Anterior cingulate cortex (tissue), 58 donors: ENCODE results near the gene GRWD1.

ENCODE experiments used
- DNase-seq, 58 donors: peaks; one replicate each; lab custom pipeline; 2025; lab: John Stamatoyannopoulos, UW

GRWD1 gene

DNA sequence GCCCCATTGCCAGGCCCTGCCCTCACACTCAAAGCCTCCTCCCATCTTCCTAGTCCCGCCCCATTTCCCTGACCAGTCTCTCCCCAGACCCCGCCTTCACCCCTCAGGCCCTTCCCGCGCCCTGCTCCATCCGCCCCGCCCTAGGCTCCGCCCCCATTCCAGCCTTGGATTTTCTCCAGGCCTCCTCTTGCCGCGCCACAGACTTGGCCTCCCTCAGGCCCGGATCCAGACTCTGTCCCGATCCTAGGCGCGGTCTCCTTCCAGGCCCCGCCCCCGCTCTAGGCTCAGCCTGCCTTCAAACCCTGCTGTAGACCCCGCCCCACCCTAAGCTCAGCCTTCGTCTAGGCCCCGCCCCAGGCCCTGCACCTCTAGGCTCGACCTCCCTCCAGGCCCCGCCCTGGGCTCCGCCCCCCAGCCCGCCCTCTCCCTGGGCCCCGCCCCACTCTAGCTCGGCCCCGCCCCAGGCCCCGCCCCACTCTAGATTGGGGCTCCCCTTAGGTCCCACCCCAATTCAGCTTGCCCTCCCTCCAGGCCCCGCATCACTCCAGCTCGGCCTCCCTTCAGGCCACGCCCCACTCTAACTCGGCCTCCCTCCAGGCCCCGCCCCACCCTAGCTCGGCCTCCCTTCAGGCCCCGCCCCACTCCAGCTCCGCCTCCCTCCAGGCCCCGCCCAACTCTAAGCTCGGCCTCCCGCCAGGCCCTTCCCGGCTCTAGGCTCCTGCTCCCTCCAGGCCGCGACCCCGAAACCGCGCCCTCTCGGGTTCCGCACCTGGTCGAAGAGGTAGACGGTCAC, 47.3 kb downstream of the GRWD1 start:
- peak; percentile 6 to 98 (median 85) for DNase-seq

DNA sequence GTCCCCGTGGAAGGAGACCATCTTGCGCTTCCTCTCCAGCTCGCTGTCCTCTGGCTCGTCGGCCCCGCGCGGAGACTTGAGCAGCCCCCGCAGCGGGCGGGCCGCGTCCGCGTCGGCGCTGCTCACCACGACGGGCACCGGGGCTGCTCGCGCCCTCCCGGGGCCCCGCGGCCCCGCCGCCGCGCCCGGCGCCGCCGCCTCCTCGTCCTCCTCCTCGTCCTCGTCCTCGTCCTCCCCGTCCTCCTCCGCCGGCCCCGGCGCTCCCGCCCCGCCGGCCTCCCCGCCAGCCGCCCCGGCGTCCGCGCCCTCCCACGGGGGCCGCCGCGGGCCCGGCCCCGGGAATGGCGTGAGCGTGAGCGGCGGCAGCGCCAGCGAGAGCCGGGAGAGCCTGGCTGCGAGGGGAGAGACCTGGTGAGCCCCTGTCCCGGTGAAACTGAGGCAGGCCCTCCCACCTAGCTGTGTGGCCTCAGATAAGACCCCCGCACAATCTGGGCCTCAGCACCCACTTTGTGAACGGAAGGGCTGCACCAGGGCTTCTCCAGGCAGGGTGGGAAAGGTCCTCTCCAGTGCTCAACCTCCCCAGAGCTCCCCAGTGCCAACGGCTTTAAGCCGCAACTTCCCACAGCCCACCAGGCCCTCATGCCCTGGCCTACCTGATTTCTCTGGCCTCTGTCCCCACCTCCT, 48.1 kb downstream of the GRWD1 start:
- peak in 1 of 58 donors; percentile 39 for DNase-seq

DNA sequence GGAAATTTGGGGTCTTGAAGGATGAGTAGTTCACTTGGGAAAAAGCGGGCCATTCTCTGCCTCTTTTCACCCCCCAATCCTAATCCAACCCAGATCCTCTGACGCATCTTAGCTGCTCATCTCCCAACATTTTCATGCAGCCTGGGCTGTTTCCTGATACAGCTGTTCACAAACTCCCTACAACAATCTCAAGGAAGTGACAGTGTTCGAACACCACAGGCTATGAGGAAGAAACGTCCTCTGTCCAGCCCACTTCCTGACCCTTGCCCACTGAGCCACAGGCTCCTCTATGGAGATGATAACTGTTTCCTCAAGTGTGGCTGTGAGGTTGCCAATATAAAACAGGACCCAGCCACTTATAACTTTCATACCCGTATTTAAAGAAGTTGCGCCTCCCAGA, 49.6 kb downstream of the GRWD1 start:
- DNase-seq, result no peak

DNA sequence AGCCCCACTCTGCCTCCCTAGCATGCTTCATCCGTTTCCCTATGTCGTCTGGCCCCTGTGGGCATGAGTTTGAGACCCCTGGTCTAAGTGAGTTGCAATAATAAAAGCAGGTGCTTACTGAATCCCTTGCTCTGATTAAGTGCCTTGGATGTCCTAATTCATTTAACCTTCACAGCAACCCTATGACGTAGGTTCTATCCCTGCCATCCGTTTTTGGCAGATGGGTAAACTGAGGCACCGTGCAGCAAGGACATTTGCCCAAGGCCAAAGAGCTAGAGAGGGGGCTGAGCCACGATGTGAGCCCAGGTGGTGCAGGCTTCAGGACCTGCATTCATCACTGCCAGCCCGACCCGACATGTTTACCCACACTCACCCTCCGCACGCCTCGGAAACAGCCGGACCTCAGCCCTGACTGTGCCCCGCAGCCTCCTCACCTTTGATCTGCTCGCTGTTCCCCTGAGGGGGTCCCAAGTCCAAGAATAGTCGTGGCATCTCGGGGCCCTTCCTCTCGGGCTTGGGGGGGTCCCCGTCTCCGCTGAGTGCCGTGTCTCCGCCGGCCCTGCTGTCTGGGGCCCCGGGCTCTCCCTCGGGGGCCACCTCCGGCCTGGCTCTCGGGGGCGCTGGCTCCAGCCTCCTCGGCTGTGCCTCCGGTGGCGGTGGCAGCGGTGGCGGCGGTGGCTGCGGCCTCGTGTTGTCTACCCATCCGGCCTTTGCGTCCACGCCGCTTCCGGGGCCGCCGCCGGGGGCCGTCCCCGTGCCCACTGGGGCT, 51.4 kb downstream of the GRWD1 start:
- DNase-seq, result no peak

DNA sequence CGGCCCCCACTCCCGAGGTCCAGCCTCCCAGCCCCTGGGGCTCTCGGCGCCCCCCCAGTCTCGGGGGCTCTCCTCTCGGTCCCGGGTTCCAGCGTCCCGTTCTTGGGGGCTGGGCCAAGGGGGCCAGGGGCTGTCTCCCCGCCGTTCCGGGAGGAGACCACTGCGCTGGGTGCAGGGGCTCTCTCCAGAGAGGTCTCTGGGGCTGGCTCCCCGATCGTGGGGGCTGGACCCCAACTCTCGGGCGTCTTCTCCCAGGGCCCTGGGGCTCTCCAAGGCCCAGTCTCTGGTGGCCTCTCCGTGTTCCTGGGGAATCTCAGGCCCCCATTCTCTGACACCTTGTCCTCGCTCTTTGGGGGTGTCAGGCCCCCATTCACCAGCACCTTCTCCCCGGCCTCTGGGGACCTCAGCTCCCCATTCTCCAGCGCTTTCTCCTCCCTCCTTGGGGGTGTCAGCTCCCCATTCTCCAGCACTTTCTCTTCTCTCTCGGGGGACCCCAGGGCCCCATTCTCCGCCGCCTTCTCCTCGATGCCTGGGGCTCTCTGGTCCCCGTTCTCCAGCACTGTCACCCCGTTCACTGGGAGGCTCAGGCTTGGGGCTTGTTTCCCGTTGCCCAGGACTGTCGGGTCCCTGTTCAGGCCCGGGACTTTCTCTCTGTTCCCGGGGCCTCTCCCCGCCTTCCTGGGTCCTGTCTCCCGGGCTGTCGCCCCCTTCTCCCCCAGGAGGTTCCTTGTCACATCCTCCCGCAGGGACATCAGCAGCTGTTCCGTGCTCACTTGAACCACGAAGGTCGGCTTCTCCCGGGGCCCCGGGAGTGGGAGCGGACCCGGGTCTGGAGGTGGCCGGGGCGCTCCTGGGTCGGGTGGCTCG, 52.2 kb downstream of the GRWD1 start:
- no peak for DNase-seq

DNA sequence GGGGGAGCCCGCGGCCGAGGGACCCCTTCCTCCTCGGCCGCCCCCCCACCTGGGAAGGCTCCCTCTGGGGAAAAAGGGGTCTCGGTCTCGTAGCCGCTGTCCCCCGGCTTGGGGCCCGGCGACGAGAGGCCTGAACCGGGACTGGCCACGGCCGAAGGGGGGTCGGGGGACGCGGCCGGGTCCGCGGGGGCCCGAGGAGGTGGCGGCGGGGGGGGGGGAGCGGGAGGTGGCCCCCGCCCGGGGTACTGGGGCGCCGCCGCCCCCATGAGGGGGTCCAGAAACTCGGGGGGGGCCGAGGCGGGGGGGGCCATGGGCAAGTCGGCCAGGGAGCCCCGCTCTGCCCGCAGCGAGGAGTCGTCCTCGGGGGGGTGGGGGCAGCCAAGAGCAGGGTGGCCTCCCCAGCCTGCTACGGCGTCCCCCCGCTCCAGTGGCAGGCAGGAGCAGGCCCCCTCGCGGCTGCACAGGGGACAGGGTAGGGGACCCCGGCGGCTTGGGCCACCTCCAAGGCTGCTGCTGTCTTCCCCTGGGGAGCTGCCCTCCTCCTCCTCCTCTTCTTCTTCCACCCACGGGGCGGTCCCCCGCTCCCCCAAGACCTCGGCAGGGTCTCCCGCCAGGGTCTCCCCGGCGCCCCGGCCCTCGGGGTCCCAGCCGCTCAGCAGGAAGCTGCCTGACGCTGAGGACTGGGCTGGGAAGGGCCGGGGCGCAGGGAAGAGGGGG, 53.0 kb downstream of the GRWD1 start:
- no peak for DNase-seq

DNA sequence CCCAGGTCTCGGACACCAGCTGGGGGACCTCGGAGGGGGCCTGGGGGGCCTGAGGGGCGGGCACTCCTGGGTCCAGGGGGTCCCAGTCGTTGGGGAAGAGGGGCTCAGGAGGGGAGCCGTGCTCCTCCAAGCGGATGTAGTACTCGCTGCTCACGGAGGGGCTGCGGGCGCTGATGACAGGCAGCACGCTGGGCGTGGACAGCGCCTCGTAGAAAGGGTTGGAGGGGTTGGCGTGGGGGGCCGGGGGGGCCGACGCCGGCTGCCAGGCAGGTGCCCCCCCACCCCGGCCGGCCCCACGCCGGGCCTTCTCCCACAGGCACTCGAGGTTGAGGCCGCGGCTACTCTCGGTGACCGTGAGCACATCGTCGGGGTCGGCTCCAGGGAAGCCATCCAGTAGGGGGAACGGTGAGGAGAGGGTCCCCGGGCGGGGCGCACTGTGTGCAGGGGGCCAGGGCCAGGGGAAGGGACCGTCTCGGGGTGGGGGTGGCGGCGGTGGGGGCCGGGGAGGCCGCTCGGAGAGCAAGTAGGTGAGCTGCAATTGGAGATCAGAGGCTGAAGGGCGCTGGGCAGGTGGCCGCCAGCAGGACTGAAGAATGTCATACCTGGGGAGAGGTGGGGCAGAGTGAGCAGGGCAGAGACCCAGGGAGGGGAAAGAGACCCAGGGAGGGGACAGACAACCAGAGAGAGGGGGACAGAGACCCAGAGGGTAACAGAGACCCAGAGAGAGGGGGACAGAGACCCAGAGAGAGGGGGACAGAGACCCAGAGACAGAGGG, 53.7 kb downstream of the GRWD1 start:
- DNase-seq, result no peak

DNA sequence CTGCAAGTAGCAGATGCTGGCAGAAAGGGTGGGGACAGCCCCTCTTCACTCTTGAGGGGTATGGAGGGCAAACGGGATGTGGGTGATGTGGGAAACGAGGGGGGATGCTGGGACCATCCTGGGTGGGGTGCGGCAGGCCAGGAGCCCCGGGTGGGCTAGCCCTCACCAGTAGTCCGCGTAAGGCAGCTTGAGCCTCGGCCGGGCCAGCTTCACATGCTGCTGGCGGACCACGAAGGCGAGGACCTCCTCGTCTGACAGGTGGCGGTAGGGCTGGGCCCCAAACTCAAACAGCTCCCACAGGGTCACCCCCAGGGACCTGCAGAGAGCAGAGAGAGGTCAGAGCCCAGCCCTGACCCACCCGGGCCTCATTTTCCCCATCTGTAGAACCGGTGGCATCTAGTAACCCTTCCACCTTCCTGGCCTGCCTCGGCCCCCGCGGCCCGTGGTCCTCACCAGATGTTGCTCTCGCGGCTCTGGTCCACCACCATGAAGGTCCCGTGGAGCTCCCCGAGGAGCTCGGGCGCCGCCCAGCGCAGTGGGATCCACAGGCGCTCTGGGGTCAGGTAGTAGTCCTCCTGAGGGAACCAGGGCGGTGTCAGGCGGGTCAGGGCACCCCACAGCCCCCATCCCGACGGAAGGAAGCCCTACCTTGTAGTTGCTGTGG, 55.2 kb downstream of the GRWD1 start:
- DNase-seq, result no peak

DNA sequence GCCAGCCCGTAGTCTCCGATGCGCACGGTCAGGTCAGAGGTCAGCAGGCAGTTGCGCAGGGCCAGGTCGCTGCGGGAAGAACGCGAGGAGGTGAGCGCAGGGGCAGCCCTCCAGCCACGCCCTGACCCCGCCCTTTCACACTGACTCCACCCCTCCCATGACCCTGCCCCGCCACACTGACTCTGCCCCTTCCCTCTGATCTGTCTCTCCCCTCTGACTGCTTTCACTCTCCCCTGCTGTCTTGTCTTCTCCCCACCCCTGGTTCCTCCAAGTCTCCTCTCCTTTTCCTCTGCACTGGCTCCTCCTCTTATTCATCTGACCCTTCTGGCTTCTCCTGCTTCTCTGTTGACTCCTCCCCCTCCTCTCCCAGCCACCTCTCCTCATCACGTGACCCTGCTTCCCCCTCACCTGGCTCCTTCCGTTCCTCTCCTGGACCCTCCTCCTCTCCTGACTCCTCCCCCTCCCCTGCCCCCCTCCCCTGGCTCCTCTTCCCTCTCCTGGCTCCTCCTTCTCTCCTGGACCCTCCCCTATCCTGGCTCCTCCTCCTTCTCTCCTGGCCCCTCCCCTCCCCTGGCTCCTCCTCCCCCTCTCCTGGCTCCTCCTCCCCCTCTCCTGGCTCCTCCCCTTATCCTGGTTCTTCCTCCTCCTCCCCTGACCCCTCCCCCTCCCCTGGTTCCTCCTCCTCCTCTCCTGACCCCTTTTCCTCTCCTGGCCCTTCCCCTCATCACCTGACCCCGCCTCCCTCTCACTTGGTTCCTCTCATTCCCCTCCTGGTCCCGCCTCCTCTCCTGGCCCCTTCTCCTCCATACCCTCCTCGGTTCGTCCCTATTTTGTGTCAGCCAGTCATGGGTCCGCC, 55.9 kb downstream of the GRWD1 start:
- peak in 6 of 58 donors; percentile 16 to 69 (median 26) for DNase-seq

DNA sequence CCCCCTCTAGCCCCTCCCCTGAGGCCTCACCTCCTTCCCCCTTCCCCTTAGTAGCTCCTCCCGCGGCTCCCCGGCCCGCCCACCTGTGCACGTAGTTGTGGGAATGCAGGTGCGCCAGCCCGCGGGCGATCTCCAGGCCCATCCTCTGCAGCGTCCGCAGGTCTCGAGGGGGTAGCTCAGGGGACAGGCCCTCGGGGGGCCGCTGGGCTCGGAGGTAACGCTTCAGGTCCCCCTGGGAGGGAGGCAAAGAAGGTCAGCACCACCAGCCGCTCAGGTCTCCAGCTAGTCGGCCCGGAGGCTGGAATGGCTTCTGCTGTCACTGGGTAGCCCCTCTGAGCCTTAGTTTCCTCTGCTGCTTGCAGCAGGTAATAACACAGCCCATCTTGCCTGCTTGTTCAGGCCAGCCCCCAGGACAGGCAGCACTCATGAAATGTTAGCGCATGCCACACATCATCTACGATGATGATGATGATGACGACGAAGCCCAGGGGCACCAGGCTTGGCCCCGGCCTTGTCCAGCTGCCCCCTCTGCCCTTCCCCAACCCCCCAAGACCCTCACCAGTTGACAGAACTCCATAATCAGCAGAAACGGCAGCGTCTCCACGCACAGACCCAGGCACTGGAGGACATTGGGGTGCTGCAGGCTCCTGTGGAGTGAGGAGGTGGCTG, 56.7 kb downstream of the GRWD1 start:
- DNase-seq, result no peak

DNA sequence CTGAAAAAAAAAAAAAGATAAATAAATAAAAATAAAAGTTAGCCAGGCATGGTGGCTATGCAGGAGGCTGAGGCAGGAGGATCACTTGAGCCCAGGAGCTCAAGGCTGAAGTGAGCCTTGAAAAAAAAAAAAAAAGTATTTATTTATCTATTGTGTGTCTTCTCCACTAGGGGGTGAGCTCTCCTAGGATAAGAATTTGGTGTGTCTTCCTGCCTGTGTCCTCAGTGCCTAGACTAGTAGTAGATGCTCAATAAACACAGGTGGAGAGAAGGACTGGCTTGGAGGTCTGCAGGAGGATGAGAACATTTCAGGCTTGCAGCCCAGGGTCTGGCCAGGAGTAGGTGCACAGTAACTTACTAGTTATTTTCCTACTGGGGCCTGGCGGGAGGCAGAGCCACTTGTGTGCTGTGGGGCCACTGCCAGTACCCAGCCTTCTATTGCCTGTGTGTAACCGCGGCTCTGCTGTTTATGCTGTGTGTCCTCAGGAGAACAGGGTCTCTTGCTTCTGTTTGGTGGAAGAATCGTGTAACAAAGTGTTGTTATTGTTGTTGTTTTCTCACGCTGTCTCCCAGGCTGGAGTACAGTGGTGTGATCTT, 60.5 kb downstream of the GRWD1 start:
- DNase-seq, result no peak
